ENCODE measurements around the gene TCEAL9.
A peak's percentile ranks its signal among the peaks of the same experiment; 100 is the strongest.
"Not testable (repeated sequence)": the region's sequence is repeated elsewhere in the genome, so short reads cannot be mapped to it uniquely, and the experiment has no call there.

The TCEAL9 gene

GRCh38 chrX:103372886-103373285 lies 16.6 kb downstream of the TCEAL9 start:
- Histone ChIP-seq H3K36me3 (ENCODE audit: control insufficient read depth, insufficient read depth, low read length) (peaks cover 8% of the 10 kb centered on the region), H3K27me3 (ENCODE audit: control insufficient read depth, insufficient read depth, low read length) (peaks cover 5% of the 10 kb centered on the region; the same call in 1 of the 2 replicates), H3K9me3 (ENCODE audit: control insufficient read depth, insufficient read depth, low read length) (no peaks in the 10 kb centered on the region), H3K9ac (ENCODE audit: low read depth, low read length) (no peak overlapping the region), H3K4me1 (ENCODE audit: control insufficient read depth, insufficient read depth, low read length) (peaks cover 22% of the 10 kb centered on the region), H3K4me3 (ENCODE audit: low read depth, low read length) (no peak overlapping the region), H3K27ac (ENCODE audit: low read depth, low read length) (no peak overlapping the region)

- Histone ChIP-seq H3K4me1 (ENCODE audit: control insufficient read depth, insufficient read depth, low read length) (peaks cover 18% of the 10 kb centered on the region), H3K9me3 (ENCODE audit: control insufficient read depth, insufficient read depth, low read length) (no peaks in the 10 kb centered on the region), H3K36me3 (ENCODE audit: control insufficient read depth, insufficient read depth, low read length) (peaks cover 13% of the 10 kb centered on the region), H3K27ac (ENCODE audit: low read depth, low read length) (no peak overlapping the region), H3K9ac (ENCODE audit: low read depth, low read length) (no peak overlapping the region), H3K4me3 (ENCODE audit: low read depth, low read length) (no peak overlapping the region), H3K27me3 (ENCODE audit: control insufficient read depth, insufficient read depth, low read length) (peaks cover 5% of the 10 kb centered on the region; the same call in 1 of the 2 replicates)
Observed at GRCh38 chrX:103373581-103373980, 17.3 kb downstream of the TCEAL9 start.

- Histone ChIP-seq H3K4me1 (ENCODE audit: control insufficient read depth, insufficient read depth, low read length) (peaks cover 14% of the 10 kb centered on the region), H3K36me3 (ENCODE audit: control insufficient read depth, insufficient read depth, low read length) (peaks cover 34% of the 10 kb centered on the region), H3K4me3 (ENCODE audit: low read depth, low read length) (peak within 1 kb of the TSS; percentile 87), H3K9ac (ENCODE audit: low read depth, low read length) (peak within 1 kb of the TSS; percentile 96), H3K9me3 (ENCODE audit: control insufficient read depth, insufficient read depth, low read length) (no peaks in the 10 kb centered on the region), H3K27me3 (ENCODE audit: control insufficient read depth, insufficient read depth, low read length) (no peaks in the 10 kb centered on the region), H3K27ac (ENCODE audit: low read depth, low read length) (peak within 1 kb of the TSS; percentile 95)
Observed at GRCh38 chrX:103376118-103376978, 20.0 kb downstream of the TCEAL9 start, which contains the start of gene BEX3. Gene BEX3, plus strand, starts transcription at chrX:103376538. Its CDS starts 984 bp downstream, at chrX:103377522.

GRCh38 chrX:103376979-103377324 lies 20.6 kb downstream of the TCEAL9 start:
- Histone ChIP-seq H3K27ac (ENCODE audit: low read depth, low read length) (peak overlapping the region; percentile 95), H3K4me3 (ENCODE audit: low read depth, low read length) (peak overlapping the region; percentile 87), H3K4me1 (ENCODE audit: control insufficient read depth, insufficient read depth, low read length) (peaks cover 14% of the 10 kb centered on the region), H3K36me3 (ENCODE audit: control insufficient read depth, insufficient read depth, low read length) (peaks cover 34% of the 10 kb centered on the region), H3K27me3 (ENCODE audit: control insufficient read depth, insufficient read depth, low read length) (no peaks in the 10 kb centered on the region), H3K9me3 (ENCODE audit: control insufficient read depth, insufficient read depth, low read length) (no peaks in the 10 kb centered on the region), H3K9ac (ENCODE audit: low read depth, low read length) (peak overlapping the region; percentile 80)

GRCh38 chrX:103378990-103379389 lies 22.7 kb downstream of the TCEAL9 start:
- H3K9ac ChIP-seq (ENCODE audit: low read depth, low read length): no peak overlapping the region
- peaks cover 34% of the 10 kb centered on the region for H3K36me3 ChIP-seq (ENCODE audit: control insufficient read depth, insufficient read depth, low read length)
- H3K4me3 ChIP-seq (ENCODE audit: low read depth, low read length): no peak overlapping the region
- no peak overlapping the region for H3K27ac ChIP-seq (ENCODE audit: low read depth, low read length)
- H3K27me3 ChIP-seq (ENCODE audit: control insufficient read depth, insufficient read depth, low read length): no peaks in the 10 kb centered on the region
- H3K4me1 ChIP-seq (ENCODE audit: control insufficient read depth, insufficient read depth, low read length): peaks cover 14% of the 10 kb centered on the region
- H3K9me3 ChIP-seq (ENCODE audit: control insufficient read depth, insufficient read depth, low read length): no peaks in the 10 kb centered on the region

DNA sequence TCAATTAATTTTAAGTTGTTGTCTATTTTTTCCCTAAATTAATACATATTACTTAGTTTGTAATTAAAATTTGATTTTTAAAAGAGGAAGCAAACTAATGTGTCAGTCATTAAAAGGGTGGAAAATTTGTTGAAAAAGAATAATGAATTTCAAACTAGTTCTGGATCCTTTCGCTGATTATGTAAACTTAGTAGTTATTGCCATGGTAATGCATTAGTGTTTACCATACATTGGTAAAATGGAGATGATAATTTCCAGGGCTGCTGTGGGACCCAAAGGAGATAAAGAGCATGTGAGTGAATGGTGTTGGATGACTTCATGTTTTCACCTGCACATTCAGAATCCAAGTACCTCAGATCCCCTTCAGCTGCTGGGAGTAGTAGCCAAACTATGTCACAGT lies 26.6 kb downstream of the TCEAL9 start:
- Histone ChIP-seq H3K9ac (ENCODE audit: low read depth, low read length) (no peak overlapping the region), H3K9me3 (ENCODE audit: control insufficient read depth, insufficient read depth, low read length) (no peaks in the 10 kb centered on the region), H3K27ac (ENCODE audit: low read depth, low read length) (no peak overlapping the region), H3K4me3 (ENCODE audit: low read depth, low read length) (no peak overlapping the region), H3K4me1 (ENCODE audit: control insufficient read depth, insufficient read depth, low read length) (peaks cover 1% of the 10 kb centered on the region; the same call in 1 of the 2 replicates), H3K36me3 (ENCODE audit: control insufficient read depth, insufficient read depth, low read length) (peaks cover 26% of the 10 kb centered on the region), H3K27me3 (ENCODE audit: control insufficient read depth, insufficient read depth, low read length) (no peaks in the 10 kb centered on the region; the same call in 1 of the 2 replicates)

DNA sequence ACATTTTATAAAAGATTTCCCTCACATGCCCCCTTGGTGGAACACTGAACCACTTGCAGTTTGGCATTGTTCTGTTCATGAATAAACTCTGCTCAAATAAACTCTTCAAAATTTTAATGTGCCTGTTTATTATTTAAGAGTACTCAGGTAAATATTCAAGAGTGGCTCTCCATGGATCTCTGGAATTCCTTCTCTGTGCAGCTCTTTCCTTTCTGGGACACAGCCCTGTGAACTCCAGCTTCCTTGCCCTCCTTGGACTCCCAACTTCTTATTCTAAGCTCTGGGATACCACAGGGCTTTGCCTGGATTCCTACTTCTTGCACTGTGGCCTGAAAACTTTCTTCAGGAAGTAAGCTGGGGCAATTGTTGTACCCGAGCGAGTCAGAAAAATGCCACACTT lies 28.4 kb downstream of the TCEAL9 start:
- Histone ChIP-seq H3K27me3 (ENCODE audit: control insufficient read depth, insufficient read depth, low read length) (no peaks in the 10 kb centered on the region; the same call in 1 of the 2 replicates), H3K9ac (ENCODE audit: low read depth, low read length) (no peak overlapping the region), H3K27ac (ENCODE audit: low read depth, low read length) (peak overlapping the region; percentile 7)

GRCh38 chrX:103385283-103385830 lies 29.1 kb downstream of the TCEAL9 start:
- not testable (repeated sequence) for H3K9ac ChIP-seq (ENCODE audit: low read depth, low read length); H3K27me3 ChIP-seq (ENCODE audit: control insufficient read depth, insufficient read depth, low read length); H3K27ac ChIP-seq (ENCODE audit: low read depth, low read length); H3K4me1 ChIP-seq (ENCODE audit: control insufficient read depth, insufficient read depth, low read length); H3K36me3 ChIP-seq (ENCODE audit: control insufficient read depth, insufficient read depth, low read length); H3K9me3 ChIP-seq (ENCODE audit: control insufficient read depth, insufficient read depth, low read length); H3K4me3 ChIP-seq (ENCODE audit: low read depth, low read length)

More for the DNA sequence above, 28.4 kb downstream of the TCEAL9 start:
- H3K4me1 ChIP-seq (ENCODE audit: control insufficient read depth, insufficient read depth, low read length): no peaks in the 10 kb centered on the region
- H3K4me3 ChIP-seq (ENCODE audit: low read depth, low read length): no peak overlapping the region
- H3K36me3 ChIP-seq (ENCODE audit: control insufficient read depth, insufficient read depth, low read length): peaks cover 10% of the 10 kb centered on the region
- H3K9me3 ChIP-seq (ENCODE audit: control insufficient read depth, insufficient read depth, low read length): no peaks in the 10 kb centered on the region

DNA sequence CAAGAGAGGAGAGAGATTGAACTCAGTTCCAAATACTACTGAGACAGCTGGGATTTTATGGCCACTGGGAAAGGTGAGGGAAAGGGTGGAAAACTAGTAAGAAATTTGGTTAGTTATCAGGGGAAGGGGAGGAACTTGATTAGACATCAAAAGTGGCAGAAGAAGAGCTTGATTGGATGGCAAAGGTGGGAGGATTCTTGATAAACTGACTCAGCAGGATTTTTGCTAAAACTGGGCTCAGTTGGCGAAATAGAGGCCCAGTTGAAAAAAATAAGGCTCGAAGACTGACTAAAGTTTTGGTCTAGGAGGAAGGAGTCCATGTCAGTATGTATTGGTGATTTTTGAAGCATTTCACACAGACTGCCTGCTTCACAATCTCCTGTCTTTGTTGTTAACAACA lies 30.0 kb downstream of the TCEAL9 start:
- no peaks in the 10 kb centered on the region; the same call in 1 of the 2 replicates for H3K27me3 ChIP-seq (ENCODE audit: control insufficient read depth, insufficient read depth, low read length)
- H3K27ac ChIP-seq (ENCODE audit: low read depth, low read length): no peak overlapping the region
- no peaks in the 10 kb centered on the region for H3K4me1 ChIP-seq (ENCODE audit: control insufficient read depth, insufficient read depth, low read length)
- H3K9me3 ChIP-seq (ENCODE audit: control insufficient read depth, insufficient read depth, low read length): no peaks in the 10 kb centered on the region
- H3K4me3 ChIP-seq (ENCODE audit: low read depth, low read length): no peak overlapping the region
- H3K9ac ChIP-seq (ENCODE audit: low read depth, low read length): no peak overlapping the region
- H3K36me3 ChIP-seq (ENCODE audit: control insufficient read depth, insufficient read depth, low read length): no peaks in the 10 kb centered on the region

GRCh38 chrX:103393487-103393886 lies 37.2 kb downstream of the TCEAL9 start:
- Histone ChIP-seq H3K27me3 (ENCODE audit: control insufficient read depth, insufficient read depth, low read length) (peaks cover 17% of the 10 kb centered on the region), H3K4me1 (ENCODE audit: control insufficient read depth, insufficient read depth, low read length) (no peaks in the 10 kb centered on the region), H3K4me3 (ENCODE audit: low read depth, low read length) (no peak overlapping the region), H3K9ac (ENCODE audit: low read depth, low read length) (no peak overlapping the region), H3K9me3 (ENCODE audit: control insufficient read depth, insufficient read depth, low read length) (no peaks in the 10 kb centered on the region), H3K36me3 (ENCODE audit: control insufficient read depth, insufficient read depth, low read length) (no peaks in the 10 kb centered on the region), H3K27ac (ENCODE audit: low read depth, low read length) (no peak overlapping the region)

GRCh38 chrX:103396186-103396585 lies 39.9 kb downstream of the TCEAL9 start:
- H3K27ac ChIP-seq (ENCODE audit: low read depth, low read length): no peak overlapping the region
- no peaks in the 10 kb centered on the region for H3K4me1 ChIP-seq (ENCODE audit: control insufficient read depth, insufficient read depth, low read length)
- no peak overlapping the region for H3K9ac ChIP-seq (ENCODE audit: low read depth, low read length)
- H3K4me3 ChIP-seq (ENCODE audit: low read depth, low read length): no peak overlapping the region
- no peaks in the 10 kb centered on the region for H3K36me3 ChIP-seq (ENCODE audit: control insufficient read depth, insufficient read depth, low read length)
- H3K27me3 ChIP-seq (ENCODE audit: control insufficient read depth, insufficient read depth, low read length): peaks cover 44% of the 10 kb centered on the region
- no peaks in the 10 kb centered on the region for H3K9me3 ChIP-seq (ENCODE audit: control insufficient read depth, insufficient read depth, low read length)

Data from HUES48 (cell line).